WTC11 (cell line): Measurements from ENCODE around the gene RRAS. TPM values are rescaled to one million over a fixed set of nuclear protein-coding genes. Genes with fewer than 3 reads are reported as not detected.

Source experiments
- ATAC-seq: fragments of 200-7000 bp; cut with Tn5 transposase; 2 replicates; pipeline ENCODE4 v1.10.0; 2021; ENCODE audit warnings: mild to moderate bottlenecking, moderate library complexity
- CTCF ChIA-PET: fragments of 300-600 bp; sonication (Branson Sonifier 250); formaldehyde crosslinking; loops from one replicate; lab custom pipeline; 2021; ENCODE audit warnings: antibody characterized with exemption; lab: Charles Lee
- POLR2A ChIA-PET: fragments of 350-600 bp; sonication (Branson Sonifier 250); formaldehyde crosslinking; loops from one replicate; lab custom pipeline; 2021; ENCODE audit warnings: antibody characterized with exemption; lab: Charles Lee
- DNase-seq: peaks from one replicate; pipeline ENCODE4 v3.0.0; 2021; ENCODE audit warnings: low spot score
- H3K27ac Mint-ChIP-seq: 2 replicates; pipeline ENCODE4 v1.8.0; 2021; ENCODE audit warnings: mixed read lengths
- H3K27me3 Mint-ChIP-seq: 2 replicates; pipeline ENCODE4 v1.8.0; 2021; ENCODE audit warnings: low read depth, mild to moderate bottlenecking, moderate library complexity, mixed read lengths
- H3K36me3 Mint-ChIP-seq: 2 replicates; pipeline ENCODE4 v1.8.0; 2021; ENCODE audit warnings: mixed read lengths
- H3K4me1 Mint-ChIP-seq: 2 replicates; pipeline ENCODE4 v1.8.0; 2022; ENCODE audit warnings: mixed read lengths
- H3K4me3 Mint-ChIP-seq: 2 replicates; pipeline ENCODE4 v1.8.0; 2021; ENCODE audit warnings: mild to moderate bottlenecking, moderate library complexity, mixed read lengths
- H3K9me3 Mint-ChIP-seq: 2 replicates; pipeline ENCODE4 v1.8.0; 2021; ENCODE audit warnings: mixed read lengths
- ATF3 ChIP-seq: sonication (generic); formaldehyde crosslinking; conservative IDR thresholded peaks from 2 replicates; pipeline ENCODE4 v1.8.1; 2022; ENCODE audit warnings: mild to moderate bottlenecking, missing genetic modification reagents
- EMX1 ChIP-seq: fragments of 250-450 bp; sonication (Bioruptor Pico); IDR thresholded peaks from 2 replicates; pipeline ENCODE4 v1.8.0; 2021; ENCODE audit warnings: mild to moderate bottlenecking
- ERG ChIP-seq: fragments of 250-450 bp; sonication (Bioruptor Pico); IDR thresholded peaks from 2 replicates; pipeline ENCODE4 v1.8.0; 2021; ENCODE audit warnings: mild to moderate bottlenecking
- FOXJ3 ChIP-seq: sonication (generic); formaldehyde crosslinking; IDR thresholded peaks from 2 replicates; pipeline ENCODE4 v1.9.0; 2021; ENCODE audit warnings: missing genetic modification reagents, mild to moderate bottlenecking, borderline replicate concordance
- GABPB1 ChIP-seq: sonication (generic); formaldehyde crosslinking; IDR thresholded peaks from 2 replicates; pipeline ENCODE4 v1.8.1; 2023; ENCODE audit warnings: mild to moderate bottlenecking, missing genetic modification reagents
- HMGA2 ChIP-seq: fragments of 250-450 bp; sonication (Bioruptor Pico); IDR thresholded peaks from 2 replicates; pipeline ENCODE4 v1.4.0; 2021; ENCODE audit warnings: mild to moderate bottlenecking, moderate library complexity
- IRF2 ChIP-seq: sonication (generic); formaldehyde crosslinking; IDR thresholded peaks from 2 replicates; pipeline ENCODE4 v1.8.0; 2022; ENCODE audit warnings: low read depth, missing genetic modification reagents, borderline replicate concordance
- KAT7 ChIP-seq: sonication (generic); formaldehyde crosslinking; IDR thresholded peaks from 2 replicates; pipeline ENCODE4 v1.8.1; 2023; ENCODE audit warnings: missing genetic modification reagents, mild to moderate bottlenecking, borderline replicate concordance
- MLX ChIP-seq: sonication (generic); formaldehyde crosslinking; IDR thresholded peaks from 2 replicates; pipeline ENCODE4 v1.8.1; 2023; ENCODE audit warnings: mild to moderate bottlenecking, missing genetic modification reagents, moderate library complexity
- NFATC4 ChIP-seq: fragments of 250-450 bp; sonication (Bioruptor Pico); IDR thresholded peaks from 2 replicates; pipeline ENCODE4 v1.9.0; 2021; ENCODE audit warnings: mild to moderate bottlenecking
- NR2C2 ChIP-seq: sonication (generic); formaldehyde crosslinking; IDR thresholded peaks from 2 replicates; pipeline ENCODE4 v1.8.0; 2022; ENCODE audit warnings: mild to moderate bottlenecking, missing genetic modification reagents
- SMAD3 ChIP-seq: sonication (generic); formaldehyde crosslinking; IDR thresholded peaks from 2 replicates; pipeline ENCODE4 v1.8.0; 2022; ENCODE audit warnings: missing genetic modification reagents, mild to moderate bottlenecking, borderline replicate concordance
- SMAD4 ChIP-seq: sonication (generic); formaldehyde crosslinking; IDR thresholded peaks from 2 replicates; pipeline ENCODE4 v1.8.0; 2022; ENCODE audit warnings: mild to moderate bottlenecking, missing genetic modification reagents
- SOX15 ChIP-seq: fragments of 250-450 bp; sonication (Bioruptor Pico); IDR thresholded peaks from 2 replicates; pipeline ENCODE4 v1.9.0; 2021; ENCODE audit warnings: mild to moderate bottlenecking
- STAT6 ChIP-seq: sonication (generic); formaldehyde crosslinking; conservative IDR thresholded peaks from 2 replicates; pipeline ENCODE4 v1.8.1; 2023; ENCODE audit warnings: mild to moderate bottlenecking, low read depth, missing genetic modification reagents, moderate library complexity
- TCF7 ChIP-seq: sonication (generic); formaldehyde crosslinking; IDR thresholded peaks from 2 replicates; pipeline ENCODE4 v1.8.0; 2022; ENCODE audit warnings: mild to moderate bottlenecking, low read depth, missing genetic modification reagents, moderate library complexity
- TEAD1 ChIP-seq: sonication (generic); formaldehyde crosslinking; IDR thresholded peaks from 2 replicates; pipeline ENCODE4 v1.8.0; 2022; ENCODE audit warnings: mild to moderate bottlenecking, missing genetic modification reagents
- ZBTB21 ChIP-seq: sonication (generic); formaldehyde crosslinking; IDR thresholded peaks from 2 replicates; pipeline ENCODE4 v1.8.1; 2023; ENCODE audit warnings: mild to moderate bottlenecking, missing genetic modification reagents, borderline replicate concordance
- ZBTB43 ChIP-seq: sonication (generic); formaldehyde crosslinking; IDR thresholded peaks from 2 replicates; pipeline ENCODE4 v1.8.1; 2023; ENCODE audit warnings: mild to moderate bottlenecking, missing genetic modification reagents
- ZMAT4 ChIP-seq: fragments of 250-450 bp; sonication (Bioruptor Pico); IDR thresholded peaks from 2 replicates; pipeline ENCODE4 v1.9.0; 2021; ENCODE audit warnings: mild to moderate bottlenecking
- ZNF138 ChIP-seq: sonication (generic); formaldehyde crosslinking; conservative IDR thresholded peaks from 2 replicates; pipeline ENCODE4 v1.8.1; 2022; ENCODE audit warnings: mild to moderate bottlenecking, moderate library complexity, missing genetic modification reagents
- ZNF219 ChIP-seq: sonication (generic); formaldehyde crosslinking; IDR thresholded peaks from 2 replicates; pipeline ENCODE4 v1.8.0; 2023; ENCODE audit warnings: missing genetic modification reagents, mild to moderate bottlenecking, borderline replicate concordance
- ZNF232 ChIP-seq: sonication (generic); formaldehyde crosslinking; IDR thresholded peaks from 2 replicates; pipeline ENCODE4 v1.8.0; 2022; ENCODE audit warnings: mild to moderate bottlenecking, missing genetic modification reagents
- ZNF425 ChIP-seq: fragments of 250-450 bp; sonication (Bioruptor Pico); conservative IDR thresholded peaks from 2 replicates; pipeline ENCODE4 v1.9.0; 2021; ENCODE audit warnings: mild to moderate bottlenecking
- ZNF671 ChIP-seq: fragments of 250-450 bp; sonication (Bioruptor Pico); IDR thresholded peaks from 2 replicates; pipeline ENCODE4 v1.8.0; 2021; ENCODE audit warnings: mild to moderate bottlenecking
- total RNA-seq: library from RNA; stranded (reverse); gene quantifications from 3 replicates; pipeline ENCODE4 v1.2.3, GENCODE V29; 2021

The RRAS gene
- total RNA-seq, 1 experiment from 2014 or later = 11.4 TPM

GRCh38 chr19:49613374-49613773 is 26.6 kb downstream of the RRAS start:
- no peak overlapping the region for H3K4me3 Mint-ChIP-seq
- H3K4me1 Mint-ChIP-seq = no peaks in the 10 kb centered on the region
- no peak overlapping the region for H3K27ac Mint-ChIP-seq
- CTCF ChIA-PET = no interaction called here
- POLR2A ChIA-PET = no interaction called here
- ATAC-seq = no peak
- no peak for TF ChIP-seq ZNF425 (CRISPR knock-in tag)
- no peak for TF ChIP-seq STAT6 (CRISPR knock-in tag)
- no peak for TF ChIP-seq ATF3 (CRISPR knock-in tag)
- TF ChIP-seq GABPB1 (CRISPR knock-in tag) = no peak
- TF ChIP-seq IRF2 (CRISPR knock-in tag) = no peak
- TF ChIP-seq ZBTB43 = no peak
- no peak for TF ChIP-seq ZNF232 (CRISPR knock-in tag)
- no peak for TF ChIP-seq TEAD1 (CRISPR knock-in tag)
- TF ChIP-seq EMX1 (CRISPR knock-in tag) = no peak
- no peak for TF ChIP-seq TCF7
- no peak for TF ChIP-seq HMGA2 (CRISPR knock-in tag)
- no peak for TF ChIP-seq SOX15 (CRISPR knock-in tag)
- no peak for TF ChIP-seq KAT7
- TF ChIP-seq NFATC4 (CRISPR knock-in tag) = no peak
- no peak for TF ChIP-seq ZNF219 (CRISPR knock-in tag)
- no peak for TF ChIP-seq ZBTB21
- no peak for TF ChIP-seq FOXJ3
- no peak for TF ChIP-seq ZMAT4 (CRISPR knock-in tag)
- TF ChIP-seq NR2C2 (CRISPR knock-in tag) = no peak
- no peaks in the 10 kb centered on the region for H3K27me3 Mint-ChIP-seq
- peaks cover 65% of the 10 kb centered on the region for H3K36me3 Mint-ChIP-seq
- no peak for DNase-seq
- H3K9me3 Mint-ChIP-seq = no peaks in the 10 kb centered on the region

GRCh38 chr19:49609499-49610092 is 30.3 kb downstream of the RRAS start:
- H3K4me3 Mint-ChIP-seq = no peak overlapping the region
- DNase-seq = no peak
- H3K27ac Mint-ChIP-seq = no peak overlapping the region
- ChIA-PET CTCF (interaction anchor here (0.6 to 1.2 kb wide), 2 partner anchors 29 to 75 kb away, joined by 3 read pairs; no protein-coding TSS in a partner anchor), POLR2A (interaction anchor here (0.7 kb wide), 1 partner anchor 1864 kb away, joined by 3 read pairs; no protein-coding TSS in a partner anchor)
- no peaks in the 10 kb centered on the region for H3K27me3 Mint-ChIP-seq
- H3K4me1 Mint-ChIP-seq = no peaks in the 10 kb centered on the region
- ATAC-seq = no peak
- no peaks in the 10 kb centered on the region for H3K9me3 Mint-ChIP-seq
- H3K36me3 Mint-ChIP-seq = peaks cover 52% of the 10 kb centered on the region
- TF ChIP-seq ZNF671 (no peak), MLX (CRISPR knock-in tag) (no peak), STAT6 (CRISPR knock-in tag) (no peak), ERG (CRISPR knock-in tag) (no peak), SMAD4 (CRISPR knock-in tag) (no peak), ZNF138 (CRISPR knock-in tag) (no peak), ZBTB21 (no peak), SMAD3 (CRISPR knock-in tag) (no peak)
